ENCODE measurements around the gene SGCD.

GRCh38 chr5:156779436-156779835, 452.5 kb downstream of the SGCD start:
- TF ChIP-seq CTCF (IDR thresholded peaks at IDR 0.05) (no peak), POLR2A (IDR thresholded peaks at IDR 0.05) (no peak)
